NT2/D1 (cell line): ENCODE measurements around the gene AMN.

Experiments used
- SUZ12 ChIP-seq: IDR thresholded peaks from 2 replicates; pipeline ENCODE4 v1.6.1; 2011; ENCODE audit not compliant: insufficient read length, insufficient read depth; ENCODE audit errors: extremely low read depth
- YY1 ChIP-seq: IDR thresholded peaks from 2 replicates; pipeline ENCODE4 v1.6.1; 2011; ENCODE audit not compliant: insufficient read length, insufficient read depth

DNA sequence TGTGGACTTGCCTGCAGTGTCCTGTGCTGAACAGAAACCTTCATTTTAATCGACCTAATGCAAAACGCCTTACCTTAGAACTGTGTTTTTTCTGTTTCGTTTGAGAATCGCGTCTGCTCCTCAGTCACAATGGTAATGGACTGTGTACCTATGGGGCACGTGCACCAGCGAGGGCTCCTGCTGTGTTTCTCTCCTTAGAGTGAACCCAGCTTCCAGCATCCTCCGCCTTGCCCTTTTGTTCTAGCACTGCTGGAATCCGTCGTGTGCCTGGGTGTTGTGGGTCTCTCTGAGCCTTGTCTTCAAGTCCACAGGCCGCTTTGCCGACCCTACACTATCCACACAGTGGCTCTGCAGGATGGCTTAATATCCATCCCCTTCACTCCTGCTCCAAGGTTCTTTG, 3.6 kb downstream of the AMN start:
- TF ChIP-seq YY1 (no peak), SUZ12 (no peak)
